HepG2 (cell line): ENCODE results near the gene KIAA0930. TPM values are rescaled to one million over a fixed set of nuclear protein-coding genes. Genes with fewer than 3 reads are reported as not detected.

ENCODE experiments used
- GLI4 ChIP-seq: sonication (generic); formaldehyde crosslinking; IDR thresholded peaks from 2 replicates; pipeline ENCODE4 v1.5.1; 2020; ENCODE audit warnings: missing genetic modification reagents, mild to moderate bottlenecking, moderate library complexity, borderline replicate concordance
- RELA ChIP-seq: sonication (generic); formaldehyde crosslinking; IDR thresholded peaks from 2 replicates; pipeline ENCODE4 v1.4.0; 2020; ENCODE audit warnings: missing genetic modification reagents
- RXRA ChIP-seq: sonication (generic); formaldehyde crosslinking; IDR thresholded peaks from 2 replicates; pipeline ENCODE4 v1.5.1; 2020; ENCODE audit warnings: missing genetic modification reagents
- TBL1XR1 ChIP-seq: fragments of 150-350 bp; IDR thresholded peaks from 2 replicates; pipeline ENCODE4 v1.6.1; 2014; ENCODE audit warnings: borderline replicate concordance, low read length; ENCODE audit not compliant: partially characterized antibody
- TFDP2 ChIP-seq: sonication (generic); formaldehyde crosslinking; IDR thresholded peaks from 2 replicates; pipeline ENCODE4 v1.4.0; 2020; ENCODE audit warnings: missing genetic modification reagents
- ZNF224 ChIP-seq: sonication (generic); formaldehyde crosslinking; IDR thresholded peaks from 2 replicates; pipeline ENCODE4 v1.5.0; 2020; ENCODE audit warnings: mild to moderate bottlenecking, missing genetic modification reagents
- ZNF274 ChIP-seq: sonication (generic); formaldehyde crosslinking; IDR thresholded peaks from 2 replicates; pipeline ENCODE4 v1.5.1; 2020; ENCODE audit warnings: mild to moderate bottlenecking, missing genetic modification reagents
- ZZZ3 ChIP-seq: sonication (generic); formaldehyde crosslinking; IDR thresholded peaks from 2 replicates; pipeline ENCODE4 v1.4.0; 2020; ENCODE audit warnings: missing genetic modification reagents, mild to moderate bottlenecking, borderline replicate concordance
- polyA plus RNA-seq, 8 experiments: library from polyadenylated mRNA; depleted of rRNA in 3 of 8; stranded (reverse) in 7 of 8; unstranded in 1 of 8; fragments of >200 nt; fragmentation: Illumina TruSeq in 4 of 8; extraction: Trizol in 4 of 8; gene quantifications; 2 replicates each; pipeline versions ENCODE4 v1.2.1 to v1.2.3, GENCODE V29; 2011 to 2016; ENCODE audit warnings: low read depth in 4 of 8, missing spikeins in 1 of 8, mixed read lengths in 1 of 8; ENCODE audit not compliant: insufficient read depth in 1 of 8
- total RNA-seq, 5 experiments: library from RNA; depleted of rRNA; stranded (reverse); fragments of >200 nt; fragmentation: Illumina TruSeq; extraction: Trizol; gene quantifications; 2 replicates each; pipeline ENCODE4 v1.2.3, GENCODE V29; 2016; ENCODE audit warnings: low read depth in 1 of 5
- TF ChIP-seq, protein P1 (sequence below): sonication (generic); formaldehyde crosslinking; IDR thresholded peaks from 2 replicates; pipeline ENCODE4 v1.4.0; 2020; ENCODE audit warnings: missing genetic modification reagents, borderline replicate concordance
- TF ChIP-seq, protein P2 (sequence below): sonication (generic); formaldehyde crosslinking; IDR thresholded peaks from 2 replicates; pipeline ENCODE4 v1.4.0; 2020; ENCODE audit warnings: mild to moderate bottlenecking, missing genetic modification reagents

The KIAA0930 gene
- total and polyA plus RNA-seq, 2 of the 13 experiments (the other 11 are each of a cell fraction or from before 2014, with no cell fraction given), result 27.0 to 38.2 TPM

- TF ChIP-seq, protein P1, sequence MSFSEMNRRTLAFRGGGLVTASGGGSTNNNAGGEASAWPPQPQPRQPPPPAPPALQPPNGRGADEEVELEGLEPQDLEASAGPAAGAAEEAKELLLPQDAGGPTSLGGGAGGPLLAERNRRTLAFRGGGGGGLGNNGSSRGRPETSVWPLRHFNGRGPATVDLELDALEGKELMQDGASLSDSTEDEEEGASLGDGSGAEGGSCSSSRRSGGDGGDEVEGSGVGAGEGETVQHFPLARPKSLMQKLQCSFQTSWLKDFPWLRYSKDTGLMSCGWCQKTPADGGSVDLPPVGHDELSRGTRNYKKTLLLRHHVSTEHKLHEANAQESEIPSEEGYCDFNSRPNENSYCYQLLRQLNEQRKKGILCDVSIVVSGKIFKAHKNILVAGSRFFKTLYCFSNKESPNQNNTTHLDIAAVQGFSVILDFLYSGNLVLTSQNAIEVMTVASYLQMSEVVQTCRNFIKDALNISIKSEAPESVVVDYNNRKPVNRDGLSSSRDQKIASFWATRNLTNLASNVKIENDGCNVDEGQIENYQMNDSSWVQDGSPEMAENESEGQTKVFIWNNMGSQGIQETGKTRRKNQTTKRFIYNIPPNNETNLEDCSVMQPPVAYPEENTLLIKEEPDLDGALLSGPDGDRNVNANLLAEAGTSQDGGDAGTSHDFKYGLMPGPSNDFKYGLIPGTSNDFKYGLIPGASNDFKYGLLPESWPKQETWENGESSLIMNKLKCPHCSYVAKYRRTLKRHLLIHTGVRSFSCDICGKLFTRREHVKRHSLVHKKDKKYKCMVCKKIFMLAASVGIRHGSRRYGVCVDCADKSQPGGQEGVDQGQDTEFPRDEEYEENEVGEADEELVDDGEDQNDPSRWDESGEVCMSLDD (CRISPR knock-in tag), result no peak
- TF ChIP-seq TFDP2 (CRISPR knock-in tag), result no peak; the same call in 1 of the 2 replicates
- TF ChIP-seq, protein P2, sequence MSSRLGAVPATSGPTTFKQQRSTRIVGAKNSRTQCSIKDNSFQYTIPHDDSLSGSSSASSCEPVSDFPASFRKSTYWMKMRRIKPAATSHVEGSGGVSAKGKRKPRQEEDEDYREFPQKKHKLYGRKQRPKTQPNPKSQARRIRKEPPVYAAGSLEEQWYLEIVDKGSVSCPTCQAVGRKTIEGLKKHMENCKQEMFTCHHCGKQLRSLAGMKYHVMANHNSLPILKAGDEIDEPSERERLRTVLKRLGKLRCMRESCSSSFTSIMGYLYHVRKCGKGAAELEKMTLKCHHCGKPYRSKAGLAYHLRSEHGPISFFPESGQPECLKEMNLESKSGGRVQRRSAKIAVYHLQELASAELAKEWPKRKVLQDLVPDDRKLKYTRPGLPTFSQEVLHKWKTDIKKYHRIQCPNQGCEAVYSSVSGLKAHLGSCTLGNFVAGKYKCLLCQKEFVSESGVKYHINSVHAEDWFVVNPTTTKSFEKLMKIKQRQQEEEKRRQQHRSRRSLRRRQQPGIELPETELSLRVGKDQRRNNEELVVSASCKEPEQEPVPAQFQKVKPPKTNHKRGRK, result no peak
- TF ChIP-seq ZZZ3 (CRISPR knock-in tag), result no peak
- peak; percentile 55; the same call in 1 of the 2 replicates for TF ChIP-seq ZNF224
- TF ChIP-seq TBL1XR1, result no peak
- TF ChIP-seq ZNF274 (CRISPR knock-in tag), result no peak
- peak; percentile 1; the same call in 1 of the 2 replicates for TF ChIP-seq GLI4
- TF ChIP-seq RXRA (CRISPR knock-in tag), result no peak
- no peak for TF ChIP-seq RELA (CRISPR knock-in tag)
Observed at GRCh38 chr22:45271667-45272201, 31.0 kb upstream of the KIAA0930 start (continued).
